Liver (tissue), 9 donors: ENCODE measurements around the gene KLHL30. TPM values are rescaled to one million over a fixed set of nuclear protein-coding genes. Genes with fewer than 3 reads are reported as not detected.

Experiments used
- DNase-seq: peaks from one replicate; pipeline ENCODE4 v3.0.0-alpha.2; 2017; ENCODE audit warnings: low spot score
- H3K27ac ChIP-seq, 2 donors: one replicate each; pipeline ENCODE4 v1.7.0; 2013; ENCODE audit warnings: inconsistent platforms in 2 of 2, low read length in 2 of 2, control low read depth in 1 of 2, low read depth in 1 of 2, mild to moderate bottlenecking in 1 of 2
- H3K27me3 ChIP-seq, 4 donors: one replicate each; pipeline versions ENCODE4 v1.6.1 to v1.7.0; 2013; ENCODE audit warnings: low read length in 3 of 4, inconsistent platforms in 1 of 4, mild to moderate bottlenecking in 1 of 4, moderate library complexity in 1 of 4; ENCODE audit not compliant: control insufficient read depth in 4 of 4, insufficient read depth in 4 of 4
- H3K36me3 ChIP-seq, 4 donors: one replicate each; pipeline versions ENCODE4 v1.6.1 to v1.7.0; 2013; ENCODE audit warnings: low read length in 3 of 4, mild to moderate bottlenecking in 3 of 4, low read depth in 1 of 4, moderate library complexity in 1 of 4; ENCODE audit not compliant: control insufficient read depth in 4 of 4, insufficient read depth in 3 of 4
- H3K4me1 ChIP-seq, 4 donors: one replicate each; pipeline versions ENCODE4 v1.6.1 to v1.7.0; 2013; ENCODE audit warnings: low read length in 3 of 4, mild to moderate bottlenecking in 3 of 4, moderate library complexity in 1 of 4; ENCODE audit not compliant: control insufficient read depth in 4 of 4, insufficient read depth in 4 of 4
- H3K4me3 ChIP-seq, 3 donors: one replicate each; pipeline versions ENCODE4 v1.6.1 to v1.7.0; 2013; ENCODE audit warnings: low read length in 3 of 3, control low read depth in 1 of 3, low read depth in 1 of 3, mild to moderate bottlenecking in 1 of 3
- H3K9ac ChIP-seq, 2 donors: one replicate each; pipeline ENCODE4 v1.7.0; 2013; ENCODE audit warnings: low read length in 2 of 2, mild to moderate bottlenecking in 2 of 2, moderate library complexity in 2 of 2, control low read depth in 1 of 2, low read depth in 1 of 2
- H3K9me3 ChIP-seq, 4 donors: one replicate each; pipeline versions ENCODE4 v1.6.1 to v1.7.0; 2013; ENCODE audit warnings: low read length in 3 of 4; ENCODE audit not compliant: control insufficient read depth in 4 of 4
- ATF3 ChIP-seq: IDR thresholded peaks from 2 replicates; pipeline ENCODE4 v1.6.1; 2016; ENCODE audit warnings: antibody characterized with exemption
- EGR1 ChIP-seq, 2 donors: IDR thresholded peaks; 2 replicates each; pipeline ENCODE4 v1.6.1; 2016 to 2018; ENCODE audit warnings: antibody characterized with exemption in 2 of 2, low read depth in 2 of 2
- FOXA1 ChIP-seq: IDR thresholded peaks from 2 replicates; pipeline ENCODE4 v1.6.1; 2016; ENCODE audit warnings: antibody characterized with exemption
- FOXA2 ChIP-seq: IDR thresholded peaks from 2 replicates; pipeline ENCODE4 v1.6.1; 2016; ENCODE audit warnings: antibody characterized with exemption
- GABPA ChIP-seq, 2 donors: IDR thresholded peaks in 1 of 2; conservative IDR thresholded peaks in 1 of 2; 2 replicates each; pipeline ENCODE4 v1.6.1; 2016; ENCODE audit warnings: antibody characterized with exemption in 2 of 2, mild to moderate bottlenecking in 1 of 2, moderate library complexity in 1 of 2
- HNF4A ChIP-seq, 2 donors: conservative IDR thresholded peaks; 2 replicates each; pipeline ENCODE4 v1.6.1; 2016; ENCODE audit warnings: antibody characterized with exemption in 2 of 2, mild to moderate bottlenecking in 2 of 2
- JUND ChIP-seq, 2 donors: IDR thresholded peaks; 2 replicates each; pipeline ENCODE4 v1.6.1; 2016; ENCODE audit warnings: antibody characterized with exemption in 2 of 2
- MAX ChIP-seq: IDR thresholded peaks from 2 replicates; pipeline ENCODE4 v1.6.1; 2016; ENCODE audit warnings: antibody characterized with exemption
- RAD21 ChIP-seq, 2 donors: IDR thresholded peaks; 2 replicates each; pipeline ENCODE4 v1.6.1; 2016; ENCODE audit warnings: antibody characterized with exemption in 2 of 2, mild to moderate bottlenecking in 2 of 2
- RXRA ChIP-seq, 2 donors: IDR thresholded peaks; 2 replicates each; pipeline ENCODE4 v1.6.1; 2017 to 2018; ENCODE audit warnings: antibody characterized with exemption in 2 of 2, mild to moderate bottlenecking in 1 of 2
- SP1 ChIP-seq: IDR thresholded peaks from 2 replicates; pipeline ENCODE4 v1.6.1; 2018; ENCODE audit warnings: antibody characterized with exemption, mild to moderate bottlenecking
- TAF1 ChIP-seq: conservative IDR thresholded peaks from 2 replicates; pipeline ENCODE4 v1.6.1; 2016; ENCODE audit warnings: antibody characterized with exemption, mild to moderate bottlenecking
- YY1 ChIP-seq: IDR thresholded peaks from 2 replicates; pipeline ENCODE4 v1.6.1; 2016; ENCODE audit warnings: antibody characterized with exemption, mild to moderate bottlenecking
- WGBS: extraction: QIAGEN DNeasy Blood & Tissue Kit; methylation state at CpG from one replicate; pipeline ENCODE4 v1.1.7; 2013; 5-methylcytosine and 5-hydroxymethylcytosine counted together
- polyA plus RNA-seq, 2 donors: library from polyadenylated mRNA; stranded (reverse) in 1 of 2; unstranded in 1 of 2; fragments of 200-250 nt in 1 of 2; fragments of >200 nt in 1 of 2; fragmentation: Nextera tagmentation in 1 of 2; extraction: Ambion mirVana in 1 of 2; gene quantifications; one replicate each; pipeline versions ENCODE4 v1.2.1 to v1.2.3, GENCODE V29; 2013 to 2015
- total RNA-seq, 2 donors: library from RNA; depleted of rRNA; stranded (reverse); fragments of >200 nt; gene quantifications; one replicate each; pipeline ENCODE4 v1.2.3, GENCODE V29; 2014
- TF ChIP-seq, protein P1 (sequence below): IDR thresholded peaks from 2 replicates; pipeline ENCODE4 v1.6.1; 2016; ENCODE audit warnings: antibody characterized with exemption
- TF ChIP-seq, protein P2 (sequence below): IDR thresholded peaks from 2 replicates; pipeline ENCODE4 v1.6.1; 2016; ENCODE audit warnings: antibody characterized with exemption, mild to moderate bottlenecking
- TF ChIP-seq, protein P3 (sequence below): fragments of 150-350 bp; IDR thresholded peaks from 2 replicates; pipeline ENCODE4 v1.5.1; 2017; ENCODE audit warnings: improper control_type of control experiment, low read depth, low read length; ENCODE audit not compliant: missing input control
- donor health status: healthy.
- donor health status: healthy.
- donor health status: healthy.
- donor health status: healthy.
- donor health status: healthy.

The KLHL30 gene
- total and polyA plus RNA-seq, 4 donors = 0.05 to 0.08 TPM; not detected in 2

DNA sequence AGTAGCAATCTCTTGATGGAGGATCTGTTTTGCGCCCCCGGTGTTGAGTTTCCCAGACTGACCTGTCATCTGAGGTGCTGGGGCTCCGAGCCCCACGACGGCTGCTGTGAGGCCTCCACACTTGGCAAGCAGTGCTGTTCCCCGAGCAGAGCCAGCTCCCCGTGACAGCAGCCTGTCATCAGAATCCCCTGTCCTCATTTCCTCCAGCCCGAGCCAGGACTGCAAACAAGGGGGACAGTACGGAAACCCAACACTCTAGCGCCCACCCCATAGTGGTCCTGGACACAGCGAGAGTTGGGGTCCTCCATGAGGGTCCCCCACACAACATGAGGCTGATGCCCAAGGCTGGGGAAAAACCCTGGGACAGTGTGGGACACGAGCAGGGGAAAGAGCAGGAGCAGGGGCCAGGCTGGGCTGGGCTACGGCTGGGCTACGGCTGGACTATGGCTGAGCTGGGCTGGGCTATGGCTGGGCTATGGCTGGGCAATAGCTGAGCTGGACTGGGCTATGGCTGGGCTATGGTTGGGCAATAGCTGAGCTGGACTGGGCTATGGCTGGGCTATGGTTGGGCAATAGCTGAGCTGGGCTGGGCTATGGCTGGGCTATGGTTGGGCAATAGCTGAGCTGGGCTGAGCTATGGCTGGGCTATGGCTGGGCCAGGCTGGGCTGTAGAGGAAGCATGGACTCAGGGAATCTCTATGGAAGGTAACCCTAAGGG, 1.5 kb upstream of the KLHL30 start:
- 44% methylated on average over 14 of the region's 14 CpGs for WGBS
- TF ChIP-seq, protein P1, sequence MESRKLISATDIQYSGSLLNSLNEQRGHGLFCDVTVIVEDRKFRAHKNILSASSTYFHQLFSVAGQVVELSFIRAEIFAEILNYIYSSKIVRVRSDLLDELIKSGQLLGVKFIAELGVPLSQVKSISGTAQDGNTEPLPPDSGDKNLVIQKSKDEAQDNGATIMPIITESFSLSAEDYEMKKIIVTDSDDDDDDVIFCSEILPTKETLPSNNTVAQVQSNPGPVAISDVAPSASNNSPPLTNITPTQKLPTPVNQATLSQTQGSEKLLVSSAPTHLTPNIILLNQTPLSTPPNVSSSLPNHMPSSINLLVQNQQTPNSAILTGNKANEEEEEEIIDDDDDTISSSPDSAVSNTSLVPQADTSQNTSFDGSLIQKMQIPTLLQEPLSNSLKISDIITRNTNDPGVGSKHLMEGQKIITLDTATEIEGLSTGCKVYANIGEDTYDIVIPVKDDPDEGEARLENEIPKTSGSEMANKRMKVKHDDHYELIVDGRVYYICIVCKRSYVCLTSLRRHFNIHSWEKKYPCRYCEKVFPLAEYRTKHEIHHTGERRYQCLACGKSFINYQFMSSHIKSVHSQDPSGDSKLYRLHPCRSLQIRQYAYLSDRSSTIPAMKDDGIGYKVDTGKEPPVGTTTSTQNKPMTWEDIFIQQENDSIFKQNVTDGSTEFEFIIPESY = no peak
- no peak for TF ChIP-seq ATF3
- no peak for TF ChIP-seq TAF1
- TF ChIP-seq FOXA2 = no peak
- TF ChIP-seq EGR1 (IDR thresholded peaks at IDR 0.05; ENCODE audit: low read depth in 2 of 2) = no peak
- peak; percentile 22 to 78 for TF ChIP-seq RXRA (IDR thresholded peaks at IDR 0.05)
- TF ChIP-seq, protein P2, sequence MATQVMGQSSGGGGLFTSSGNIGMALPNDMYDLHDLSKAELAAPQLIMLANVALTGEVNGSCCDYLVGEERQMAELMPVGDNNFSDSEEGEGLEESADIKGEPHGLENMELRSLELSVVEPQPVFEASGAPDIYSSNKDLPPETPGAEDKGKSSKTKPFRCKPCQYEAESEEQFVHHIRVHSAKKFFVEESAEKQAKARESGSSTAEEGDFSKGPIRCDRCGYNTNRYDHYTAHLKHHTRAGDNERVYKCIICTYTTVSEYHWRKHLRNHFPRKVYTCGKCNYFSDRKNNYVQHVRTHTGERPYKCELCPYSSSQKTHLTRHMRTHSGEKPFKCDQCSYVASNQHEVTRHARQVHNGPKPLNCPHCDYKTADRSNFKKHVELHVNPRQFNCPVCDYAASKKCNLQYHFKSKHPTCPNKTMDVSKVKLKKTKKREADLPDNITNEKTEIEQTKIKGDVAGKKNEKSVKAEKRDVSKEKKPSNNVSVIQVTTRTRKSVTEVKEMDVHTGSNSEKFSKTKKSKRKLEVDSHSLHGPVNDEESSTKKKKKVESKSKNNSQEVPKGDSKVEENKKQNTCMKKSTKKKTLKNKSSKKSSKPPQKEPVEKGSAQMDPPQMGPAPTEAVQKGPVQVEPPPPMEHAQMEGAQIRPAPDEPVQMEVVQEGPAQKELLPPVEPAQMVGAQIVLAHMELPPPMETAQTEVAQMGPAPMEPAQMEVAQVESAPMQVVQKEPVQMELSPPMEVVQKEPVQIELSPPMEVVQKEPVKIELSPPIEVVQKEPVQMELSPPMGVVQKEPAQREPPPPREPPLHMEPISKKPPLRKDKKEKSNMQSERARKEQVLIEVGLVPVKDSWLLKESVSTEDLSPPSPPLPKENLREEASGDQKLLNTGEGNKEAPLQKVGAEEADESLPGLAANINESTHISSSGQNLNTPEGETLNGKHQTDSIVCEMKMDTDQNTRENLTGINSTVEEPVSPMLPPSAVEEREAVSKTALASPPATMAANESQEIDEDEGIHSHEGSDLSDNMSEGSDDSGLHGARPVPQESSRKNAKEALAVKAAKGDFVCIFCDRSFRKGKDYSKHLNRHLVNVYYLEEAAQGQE = peak; percentile 84
- TF ChIP-seq SP1 = peak; percentile 73
- TF ChIP-seq JUND (IDR thresholded peaks at IDR 0.05) = peak in 1 of 2 donors; percentile 52
- peak; percentile 51 to 79 for TF ChIP-seq HNF4A (conservative IDR thresholded peaks at IDR 0.05)
- TF ChIP-seq YY1 = peak; percentile 96
- TF ChIP-seq RAD21 (IDR thresholded peaks at IDR 0.05) = peak in 1 of 2 donors; percentile 64
- TF ChIP-seq, protein P3, sequence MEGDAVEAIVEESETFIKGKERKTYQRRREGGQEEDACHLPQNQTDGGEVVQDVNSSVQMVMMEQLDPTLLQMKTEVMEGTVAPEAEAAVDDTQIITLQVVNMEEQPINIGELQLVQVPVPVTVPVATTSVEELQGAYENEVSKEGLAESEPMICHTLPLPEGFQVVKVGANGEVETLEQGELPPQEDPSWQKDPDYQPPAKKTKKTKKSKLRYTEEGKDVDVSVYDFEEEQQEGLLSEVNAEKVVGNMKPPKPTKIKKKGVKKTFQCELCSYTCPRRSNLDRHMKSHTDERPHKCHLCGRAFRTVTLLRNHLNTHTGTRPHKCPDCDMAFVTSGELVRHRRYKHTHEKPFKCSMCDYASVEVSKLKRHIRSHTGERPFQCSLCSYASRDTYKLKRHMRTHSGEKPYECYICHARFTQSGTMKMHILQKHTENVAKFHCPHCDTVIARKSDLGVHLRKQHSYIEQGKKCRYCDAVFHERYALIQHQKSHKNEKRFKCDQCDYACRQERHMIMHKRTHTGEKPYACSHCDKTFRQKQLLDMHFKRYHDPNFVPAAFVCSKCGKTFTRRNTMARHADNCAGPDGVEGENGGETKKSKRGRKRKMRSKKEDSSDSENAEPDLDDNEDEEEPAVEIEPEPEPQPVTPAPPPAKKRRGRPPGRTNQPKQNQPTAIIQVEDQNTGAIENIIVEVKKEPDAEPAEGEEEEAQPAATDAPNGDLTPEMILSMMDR = no peak
- TF ChIP-seq GABPA (IDR thresholded peaks at IDR 0.05 in 1 of 2, conservative IDR thresholded peaks at IDR 0.05 in 1 of 2) = no peak
- TF ChIP-seq MAX = no peak
- TF ChIP-seq FOXA1 = peak; percentile 18
- no peak overlapping the region for H3K9ac ChIP-seq

More for the DNA sequence above, 1.5 kb upstream of the KLHL30 start:
- Histone ChIP-seq H3K27ac (peak overlapping the region; percentile 53 to 71), H3K36me3 (no peaks in the 10 kb centered on the region), H3K9me3 (no peaks in the 10 kb centered on the region), H3K27me3 (no peaks in the 10 kb centered on the region), H3K4me1 (peaks cover 0 to 8% (median 2%) of the 10 kb centered on the region in 4 donors), H3K4me3 (no peak overlapping the region)
- no peak for DNase-seq
